Caco-2 (cell line): ENCODE data around the gene CACNA2D2. TPM values are rescaled to one million over a fixed set of nuclear protein-coding genes. Genes with fewer than 3 reads are reported as not detected.
"Not testable (repeated sequence)": the region's sequence is repeated elsewhere in the genome, so short reads cannot be mapped to it uniquely, and the experiment has no call there.

Experiments used
- BruUV-seq: library from RNA; stranded (reverse); fragments of 400-500 nt; replicated peaks from 2 replicates; lab custom pipeline; 2021; lab: Mats Ljungman, UMichigan
- CTCF ChIA-PET: fragments of 300-600 bp; sonication (Branson Sonifier 250); formaldehyde crosslinking; loops from one replicate; lab custom pipeline; 2022; ENCODE audit warnings: antibody characterized with exemption; lab: Charles Lee
- POLR2A ChIA-PET: fragments of 300-600 bp; sonication (Branson Sonifier 250); formaldehyde crosslinking; loops from one replicate; lab custom pipeline; 2022; ENCODE audit warnings: antibody characterized with exemption; lab: Charles Lee
- DNase-seq, 2 experiments: peaks; one replicate each; pipeline versions ENCODE4 v3.0.0 to v3.0.0-alpha.2; 2020 to 2022
- H3K27me3 ChIP-seq: replicated peaks from 2 replicates; pipeline ENCODE4 v1.6.0; 2011; ENCODE audit warnings: low read length; ENCODE audit not compliant: control insufficient read depth, insufficient read depth
- H3K36me3 ChIP-seq: 2 replicates; pipeline ENCODE4 v1.5.1; 2011; ENCODE audit warnings: low read length; ENCODE audit not compliant: control insufficient read depth, insufficient read depth
- H3K4me1 ChIP-seq: fragments of 250-450 bp; sonication (Bioruptor Pico); 2 replicates; pipeline ENCODE4 v1.5.1; 2020; ENCODE audit warnings: mild to moderate bottlenecking
- H3K4me3 ChIP-seq: 2 replicates; pipeline ENCODE4 v1.5.1; 2011; ENCODE audit warnings: low read depth, mild to moderate bottlenecking, control low read depth, low read length
- H3K9me3 ChIP-seq: fragments of 250-450 bp; sonication (Bioruptor Pico); 2 replicates; pipeline ENCODE4 v1.5.1; 2020; ENCODE audit warnings: mild to moderate bottlenecking, moderate library complexity
- H3K27ac Mint-ChIP-seq: one replicate; pipeline ENCODE4 v1.8.0; 2022; ENCODE audit warnings: mixed read lengths; ENCODE audit not compliant: unreplicated experiment
- H3K27me3 Mint-ChIP-seq: one replicate; pipeline ENCODE4 v1.8.0; 2022; ENCODE audit warnings: mixed read lengths; ENCODE audit not compliant: insufficient read depth, unreplicated experiment
- H3K36me3 Mint-ChIP-seq: one replicate; pipeline ENCODE4 v1.8.0; 2022; ENCODE audit warnings: mild to moderate bottlenecking, mixed read lengths; ENCODE audit not compliant: insufficient read depth, unreplicated experiment
- H3K4me1 Mint-ChIP-seq: one replicate; pipeline ENCODE4 v1.8.0; 2022; ENCODE audit warnings: low read depth, mixed read lengths; ENCODE audit not compliant: unreplicated experiment
- H3K4me3 Mint-ChIP-seq: one replicate; pipeline ENCODE4 v1.8.0; 2022; ENCODE audit warnings: mild to moderate bottlenecking, moderate library complexity, mixed read lengths; ENCODE audit not compliant: unreplicated experiment
- H3K9me3 Mint-ChIP-seq: one replicate; pipeline ENCODE4 v1.8.0; 2022; ENCODE audit warnings: mixed read lengths; ENCODE audit not compliant: unreplicated experiment
- CTCF ChIP-seq, 2 experiments: fragments of 200-600 bp in 1 of 2; IDR thresholded peaks; 1 replicate in 1 of 2; 2 replicates in 1 of 2; pipeline versions ENCODE4 v1.5.1 to v1.8.0; 2011 to 2022; ENCODE audit warnings: antibody characterized with exemption in 1 of 2, control low read depth in 1 of 2, inconsistent platforms in 1 of 2, low read depth in 1 of 2, low read length in 1 of 2, mild to moderate bottlenecking in 1 of 2, moderate library complexity in 1 of 2; ENCODE audit not compliant: insufficient read depth in 1 of 2, severe bottlenecking in 1 of 2, unreplicated experiment in 1 of 2
- intact Hi-C: fragments of 100-400 bp; cut with micrococcal nuclease; formaldehyde crosslinking; loops from one replicate; pipeline ENCODE4 v1.10.0; 2022; ENCODE audit not compliant: unreplicated experiment
- total RNA-seq: library from RNA; stranded (reverse); gene quantifications from 2 replicates; pipeline ENCODE4 v1.2.3, GENCODE V29; 2022

CACNA2D2 gene
- total RNA-seq, 1 experiment from 2014 or later: 0.25 TPM

DNA sequence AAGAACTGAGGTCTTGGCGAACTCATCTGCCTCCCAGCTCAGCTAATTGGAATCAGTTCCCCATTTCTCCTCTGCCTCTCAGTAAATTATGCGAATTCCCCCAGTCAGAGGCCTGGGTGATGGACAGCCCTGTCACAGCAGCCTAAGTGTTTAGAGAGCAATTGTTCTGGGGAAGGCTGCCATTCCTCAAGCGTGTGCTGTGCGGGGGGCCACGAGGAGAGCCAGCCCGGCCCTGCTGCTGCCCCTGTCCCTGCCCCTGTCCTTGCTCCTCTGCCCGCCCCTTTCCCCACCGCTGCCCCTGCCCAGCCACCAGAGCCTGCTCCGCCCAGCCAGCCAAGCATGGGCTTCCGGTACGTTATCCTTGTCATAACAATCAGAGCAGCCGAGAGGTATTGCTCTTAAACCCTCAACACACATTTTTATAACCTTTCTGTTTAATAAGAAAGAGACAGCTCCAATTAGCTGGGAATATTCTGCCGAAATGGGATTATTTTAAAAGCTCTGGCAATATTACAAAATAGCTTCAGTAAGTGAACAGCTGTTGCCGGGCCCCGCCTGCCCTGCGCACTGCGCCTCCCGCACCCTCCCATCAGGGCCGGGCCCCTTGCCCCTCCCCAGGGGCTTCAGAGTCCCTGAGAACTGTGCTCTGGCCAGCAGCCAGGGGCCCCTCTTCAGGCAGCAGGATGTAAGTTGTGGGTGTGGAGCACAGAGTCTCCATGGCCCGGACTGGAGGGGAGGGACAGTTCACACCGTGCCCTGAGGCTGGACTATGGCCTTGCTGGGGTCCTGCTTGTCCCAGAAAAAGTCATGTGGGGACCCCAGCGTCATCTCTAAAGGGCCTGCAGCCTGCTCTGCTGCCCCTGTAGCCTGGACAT, 12.4 kb upstream of the CACNA2D2 start:
- no TSS peak for BruUV-seq
- DNase-seq: peak; percentile 59 to 60
- Mint-ChIP-seq H3K4me1 (no peaks in the 10 kb centered on the region), H3K4me3 (no peak overlapping the region), H3K27ac (no peak overlapping the region), H3K27me3 (peaks cover 8% of the 10 kb centered on the region), H3K36me3 (no peaks in the 10 kb centered on the region), H3K9me3 (no peaks in the 10 kb centered on the region)
- ChIA-PET CTCF (interaction anchor here (0.6 to 1.5 kb wide), 4 partner anchors 27 to 165 kb away, joined by 3 to 8 read pairs (median 3); partner anchors contain the start of genes CYB561D2 and NPRL2), POLR2A (interaction anchor here (0.6 kb wide), 1 partner anchor 42 kb away, joined by 4 read pairs; no protein-coding TSS in a partner anchor)
- H3K36me3 ChIP-seq: no peaks in the 10 kb centered on the region
- no peak for TF ChIP-seq CTCF (IDR thresholded peaks at IDR 0.05; ENCODE audit: insufficient read depth in 1 of 2, low read depth in 1 of 2, low read length in 1 of 2, severe bottlenecking in 1 of 2, unreplicated experiment in 1 of 2)
- H3K4me3 ChIP-seq: peak overlapping the region; percentile 3; the same call in 1 of the 2 replicates
- H3K9me3 ChIP-seq: no peaks in the 10 kb centered on the region
- H3K4me1 ChIP-seq: 0 out of 2 replicates have a peak, but pooled peaks cover 11% of the 10 kb centered on the region
- intact Hi-C loops: no loop called here
- peaks cover 2% of the 10 kb centered on the region for H3K27me3 ChIP-seq

GRCh38 chr3:50512908-50513307, 9.5 kb upstream of the CACNA2D2 start:
- peaks cover 17% of the 10 kb centered on the region for H3K27me3 Mint-ChIP-seq
- CTCF ChIA-PET, DNase-seq, H3K27ac Mint-ChIP-seq, intact Hi-C loops, H3K4me1 Mint-ChIP-seq, H3K4me3 ChIP-seq, H3K36me3 ChIP-seq, BruUV-seq, H3K36me3 Mint-ChIP-seq, H3K27me3 ChIP-seq, H3K9me3 Mint-ChIP-seq, H3K4me3 Mint-ChIP-seq, H3K9me3 ChIP-seq, POLR2A ChIA-PET, H3K4me1 ChIP-seq: not testable (repeated sequence)

- Mint-ChIP-seq H3K27ac (no peak overlapping the region), H3K9me3 (no peaks in the 10 kb centered on the region), H3K4me1 (no peaks in the 10 kb centered on the region), H3K4me3 (no peak overlapping the region), H3K27me3 (peaks cover 17% of the 10 kb centered on the region), H3K36me3 (no peaks in the 10 kb centered on the region)
- H3K4me1 ChIP-seq: 0 out of 2 replicates have a peak, but pooled peaks cover 8% of the 10 kb centered on the region
- BruUV-seq: no TSS peak
- TF ChIP-seq CTCF (IDR thresholded peaks at IDR 0.05; ENCODE audit: insufficient read depth in 1 of 2, low read depth in 1 of 2, low read length in 1 of 2, severe bottlenecking in 1 of 2, unreplicated experiment in 1 of 2): no peak
- H3K27me3 ChIP-seq: peaks cover 2% of the 10 kb centered on the region
- H3K4me3 ChIP-seq: no peak overlapping the region
- H3K36me3 ChIP-seq: no peaks in the 10 kb centered on the region
- ChIA-PET POLR2A (no interaction called here), CTCF (no interaction called here)
- intact Hi-C loops: no loop called here
- H3K9me3 ChIP-seq: no peaks in the 10 kb centered on the region
- DNase-seq: no peak
These were observed 8.7 kb upstream of the CACNA2D2 start for GRCh38 chr3:50512131-50512530.
